ENCODE data around the gene BMP6.

BMP6 gene

DNA sequence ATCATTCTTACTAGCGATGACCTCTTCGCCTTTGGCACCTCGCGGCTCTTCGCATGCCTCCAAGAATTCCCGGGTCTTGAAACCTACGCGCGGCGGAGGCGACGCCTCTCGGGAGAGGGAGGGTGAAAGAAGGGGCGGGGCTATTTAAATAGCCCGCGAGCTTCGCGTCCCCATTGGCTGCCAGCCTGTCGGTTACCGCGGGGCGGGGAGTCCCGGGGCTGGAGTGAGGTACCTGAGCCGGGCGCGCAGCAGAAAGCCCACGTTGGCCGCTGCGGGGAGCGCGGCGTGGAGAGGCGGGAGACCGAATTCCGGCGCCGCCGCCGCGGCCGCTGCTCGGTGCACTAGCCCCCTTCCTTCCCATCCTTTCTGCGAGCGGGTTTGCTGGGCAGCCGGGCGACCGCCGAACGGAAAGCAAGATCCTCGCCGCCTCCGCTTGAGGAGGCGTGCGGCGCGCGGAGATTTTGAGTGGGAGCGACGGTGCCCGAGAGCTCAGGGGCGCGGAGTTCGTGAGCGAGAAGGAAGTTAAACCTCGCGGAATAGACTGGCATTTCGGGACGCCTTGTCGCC, at the start of gene BMP6:
TSS of gene BMP6 (plus strand) at position 251 of the 567 bp plus-strand sequence. CDS start 857 bp downstream, outside the sequence.
- DNase-seq: peak; percentile 69

DNA sequence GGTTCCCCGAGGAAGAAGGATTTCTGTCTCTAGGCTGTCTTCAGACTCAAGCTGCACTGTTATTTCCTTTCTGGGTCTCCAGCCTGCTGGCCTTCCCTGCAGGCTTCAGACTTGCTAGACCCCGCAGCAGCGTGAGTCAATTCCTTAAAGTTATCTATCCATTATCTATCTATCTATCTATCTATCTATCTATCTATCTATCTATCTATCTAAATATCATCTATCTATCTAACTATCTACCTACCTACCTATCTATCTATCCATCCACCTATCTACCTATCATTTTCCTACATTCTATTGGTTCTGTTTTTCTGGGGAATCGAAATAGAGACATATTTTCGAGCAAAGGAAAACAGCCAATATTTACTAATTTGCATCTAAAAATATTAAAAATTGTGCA, 48.7 kb upstream of the BMP6 start:
- no peak for DNase-seq

DNA sequence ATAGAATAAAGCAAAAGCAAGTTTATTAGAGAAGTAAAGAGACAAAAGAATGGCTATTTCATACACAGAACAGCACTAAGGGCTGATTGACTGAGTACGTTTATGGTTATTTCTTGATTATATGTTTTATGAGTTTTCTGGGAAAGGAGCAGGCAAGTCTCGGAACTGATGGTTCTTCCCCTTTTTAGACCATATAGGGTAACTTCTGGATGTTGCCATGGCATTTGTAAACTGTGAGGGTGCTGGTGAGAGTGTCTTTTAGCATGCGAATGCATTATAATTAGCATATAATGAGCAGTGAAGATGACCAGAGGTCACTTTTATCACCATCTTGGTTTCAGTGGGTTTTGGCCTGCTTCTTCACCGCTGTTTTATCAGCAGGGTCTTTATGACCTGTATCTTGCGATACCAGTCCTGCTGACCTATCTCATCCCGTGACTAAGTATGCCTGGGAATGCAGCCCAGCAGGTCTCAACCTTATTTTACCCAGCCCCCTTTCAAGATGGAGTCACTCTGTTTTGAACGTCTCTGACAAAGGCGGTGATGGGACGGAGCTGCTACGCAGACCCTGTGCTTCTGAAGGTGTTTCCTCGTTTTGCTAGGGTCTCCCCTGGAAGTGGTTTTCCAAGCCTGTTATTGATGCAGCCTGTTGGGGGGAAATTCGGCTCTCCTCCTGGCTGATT, 45.4 kb upstream of the BMP6 start:
- DNase-seq: no peak

DNA sequence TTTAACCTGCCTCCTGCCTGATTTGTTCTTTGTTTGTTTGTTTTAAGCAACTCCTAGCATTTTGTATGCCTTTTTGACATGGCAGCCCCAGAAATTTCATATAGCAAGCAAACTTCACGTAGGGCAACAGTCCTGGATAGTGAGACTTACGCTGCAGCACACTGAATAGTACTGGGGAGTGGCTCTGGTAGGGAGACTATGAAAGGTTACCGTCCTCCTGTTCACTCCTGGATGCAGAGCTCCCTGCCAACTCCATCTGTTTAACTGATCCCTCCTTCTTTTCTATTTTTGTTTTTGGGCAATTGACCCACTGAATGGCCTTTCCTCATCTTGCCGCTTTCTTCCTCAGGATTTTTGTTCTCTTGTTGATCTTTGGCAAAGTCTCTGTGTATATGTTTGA, 44.5 kb upstream of the BMP6 start:
- DNase-seq: no peak

DNA sequence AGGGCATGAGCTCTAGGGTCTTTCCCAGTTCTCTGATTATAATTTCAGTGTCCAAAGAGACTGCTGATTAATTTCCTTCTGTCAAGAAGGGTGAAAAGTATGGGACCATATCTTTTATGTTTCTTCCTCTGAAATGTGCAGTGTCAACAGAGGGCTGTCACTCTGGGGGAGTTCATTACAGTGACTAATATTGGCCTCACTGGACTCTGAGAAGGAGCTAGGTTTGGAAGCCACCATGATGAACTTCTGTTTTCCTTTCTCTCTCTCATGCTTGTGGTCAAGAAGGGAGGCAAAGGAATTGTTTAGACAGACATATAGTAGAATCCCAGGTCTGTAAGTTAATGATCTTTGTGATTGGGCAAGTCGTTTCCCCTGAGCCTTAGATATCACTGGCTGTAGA, 41.8 kb upstream of the BMP6 start:
- DNase-seq: no peak

DNA sequence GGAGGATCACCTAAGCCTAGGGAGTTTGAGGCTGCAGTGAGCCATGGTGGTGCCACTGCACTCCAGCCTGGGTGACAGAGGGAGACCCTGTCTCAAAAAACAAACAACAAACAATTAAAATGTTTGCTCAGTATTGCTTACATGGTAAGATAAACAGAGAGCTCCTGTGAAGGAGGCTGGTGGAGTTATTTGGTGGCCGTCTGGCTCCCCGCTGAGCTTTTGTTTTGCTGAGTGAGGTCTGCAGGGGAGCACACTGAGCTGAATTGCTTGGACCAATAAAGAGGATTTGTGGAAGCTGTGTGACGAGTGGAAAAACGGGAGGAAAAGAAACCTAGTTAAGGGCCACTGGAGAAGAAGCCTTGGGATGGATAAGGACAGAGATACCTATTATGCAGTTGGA, 41.1 kb upstream of the BMP6 start:
- DNase-seq: no peak

DNA sequence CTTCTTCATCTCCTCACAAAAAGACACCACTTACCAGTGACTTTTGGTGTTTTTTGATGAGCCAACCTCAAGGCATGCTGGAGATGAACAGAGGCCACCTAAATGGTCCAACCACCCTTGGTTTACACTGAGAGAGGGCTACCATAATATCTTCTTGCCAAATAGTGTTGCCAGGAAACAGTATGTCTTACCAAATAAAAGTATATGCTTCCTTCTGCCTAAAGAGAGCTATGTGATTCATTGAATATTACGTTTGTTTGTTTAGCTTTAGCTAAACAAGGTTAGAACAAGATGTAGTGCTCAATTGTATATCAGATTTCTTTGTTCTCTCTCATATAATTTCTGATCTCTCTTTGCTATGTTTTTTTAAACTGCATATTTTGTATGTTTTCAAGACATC, 40.6 kb upstream of the BMP6 start:
- DNase-seq: no peak

DNA sequence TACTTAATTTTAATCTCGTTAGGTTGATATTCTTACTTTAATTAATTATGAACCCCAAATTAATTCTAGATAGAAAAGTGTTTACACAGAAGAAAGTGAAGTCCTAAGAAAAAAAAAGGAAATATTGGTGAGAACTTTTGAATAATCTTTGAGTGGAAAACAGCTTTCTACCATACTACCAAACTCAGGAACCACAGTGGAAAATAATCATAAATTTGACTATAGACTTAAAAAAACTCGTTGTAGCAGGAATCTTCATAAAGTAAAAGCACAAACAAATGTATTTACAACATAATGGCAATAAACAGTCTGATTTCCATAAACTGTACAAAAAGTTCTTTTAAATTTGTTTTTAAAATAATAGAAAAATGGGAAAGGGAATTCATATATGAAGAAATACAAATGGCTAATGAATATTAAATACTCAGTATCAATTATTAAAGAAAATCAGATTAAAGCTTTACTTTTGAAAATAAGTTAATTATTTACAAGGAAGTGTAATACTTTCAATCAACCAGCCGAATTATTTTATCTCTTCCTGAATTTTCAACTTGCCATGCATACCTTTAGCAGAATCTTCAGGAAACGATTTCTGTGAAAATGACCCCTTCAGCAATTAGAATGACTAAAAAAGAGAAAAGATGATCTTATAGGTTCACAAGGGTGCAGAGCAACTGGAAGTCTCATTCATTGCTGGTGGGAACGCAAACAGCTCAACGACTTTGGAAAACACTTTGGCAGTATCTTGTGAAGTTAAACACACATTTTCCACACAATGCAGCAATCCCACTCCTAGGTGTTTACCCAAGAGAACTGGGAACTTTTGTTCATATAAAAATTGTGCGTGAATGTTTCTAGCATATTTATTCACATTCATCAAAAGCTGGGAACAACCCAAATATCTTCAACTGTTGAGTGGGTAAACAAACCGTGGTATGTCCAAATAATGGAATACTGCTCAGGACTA, 38.5 kb upstream of the BMP6 start:
- no peak for DNase-seq

DNA sequence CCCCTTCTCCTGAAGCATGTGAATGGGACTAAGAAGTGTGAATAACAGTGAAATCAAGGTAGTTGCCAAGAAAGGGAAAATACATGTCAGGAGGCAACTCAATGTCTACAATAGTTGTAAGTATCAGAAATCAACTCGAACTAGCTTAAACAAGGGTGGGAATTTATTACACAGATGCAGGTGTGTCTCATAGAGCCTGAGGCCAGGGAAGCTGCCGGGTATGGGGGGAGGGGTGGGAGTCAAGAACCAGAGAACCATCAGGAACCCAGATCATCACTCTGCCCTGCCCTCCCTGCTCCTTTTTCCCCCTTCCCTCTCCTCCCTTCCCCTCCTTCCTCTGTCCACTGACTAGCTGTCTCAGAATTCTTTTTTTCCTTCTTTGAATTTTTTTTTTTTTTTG, 34.9 kb upstream of the BMP6 start:
- DNase-seq: no peak

DNA sequence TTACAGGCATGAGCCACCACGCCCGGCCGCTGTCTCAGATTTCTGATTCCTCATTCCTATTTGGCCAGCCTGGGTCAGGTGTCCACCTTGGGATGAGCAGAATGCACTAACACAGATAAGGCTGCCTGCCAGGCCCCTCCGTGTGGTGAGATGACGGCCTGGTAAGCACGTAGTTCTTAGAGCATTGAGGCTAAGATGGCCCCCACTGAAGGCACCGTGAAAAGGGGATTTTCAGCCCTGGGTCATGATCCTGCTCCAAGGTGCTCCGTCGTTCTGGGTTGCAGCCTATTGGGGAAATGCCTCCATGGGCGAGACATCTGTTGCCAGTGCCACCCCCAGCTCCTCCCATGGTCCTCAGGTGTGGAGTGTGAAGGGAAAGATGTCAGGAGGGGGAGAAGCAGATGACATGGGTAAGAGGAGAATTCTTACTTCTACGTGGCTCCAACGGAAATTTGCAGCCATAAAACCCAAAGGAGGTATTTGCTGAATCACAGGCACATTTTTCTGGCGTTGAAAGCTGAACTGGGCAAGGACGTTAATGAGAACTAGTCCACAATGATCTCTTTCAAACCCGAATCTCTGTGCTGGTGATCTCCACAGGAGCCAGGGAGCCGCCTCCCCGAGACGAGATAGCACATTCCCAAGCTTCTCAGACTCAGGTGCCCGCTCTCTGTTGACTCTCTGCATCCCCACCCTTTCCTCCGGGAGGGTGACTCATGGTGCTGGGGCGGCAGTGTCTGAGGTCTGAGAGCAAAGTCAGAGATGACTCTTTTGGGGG, 34.0 kb upstream of the BMP6 start:
- DNase-seq: no peak

DNA sequence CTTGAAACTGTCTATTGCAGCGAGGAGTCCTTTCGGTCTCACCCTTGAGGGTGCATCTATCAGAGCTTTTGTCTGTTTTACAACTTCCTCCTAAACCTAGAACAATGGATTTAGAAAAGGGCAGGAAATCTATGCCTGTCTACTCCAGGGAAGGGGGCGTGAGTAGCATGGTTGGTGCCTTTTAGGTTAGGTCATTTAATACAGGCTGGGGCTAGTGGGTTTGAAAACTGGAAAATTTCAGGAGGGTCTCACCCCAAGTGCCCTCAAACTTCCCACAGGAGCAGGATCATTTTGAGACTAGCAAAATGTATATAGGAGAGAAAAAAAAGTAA, 33.5 kb upstream of the BMP6 start:
- DNase-seq: no peak

DNA sequence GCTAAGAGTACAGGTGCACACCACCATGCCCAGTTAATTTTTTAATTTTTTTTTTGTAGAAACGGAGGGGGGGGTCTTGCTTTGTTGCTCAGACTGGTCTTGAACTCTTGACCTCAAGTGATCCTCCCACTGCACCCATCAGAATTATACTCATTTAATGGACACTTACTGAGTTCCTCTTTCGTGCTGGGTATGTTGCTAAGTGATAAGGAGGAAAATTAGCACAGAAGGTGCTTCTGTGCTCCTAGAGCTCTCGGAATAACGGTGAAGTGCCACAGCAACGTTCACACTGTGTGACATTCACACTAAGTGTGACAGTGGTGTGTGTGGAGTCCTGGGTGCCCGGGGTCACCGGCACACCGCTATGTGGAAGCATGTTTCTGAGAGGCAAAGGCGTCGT, 32.1 kb upstream of the BMP6 start:
- DNase-seq: no peak

DNA sequence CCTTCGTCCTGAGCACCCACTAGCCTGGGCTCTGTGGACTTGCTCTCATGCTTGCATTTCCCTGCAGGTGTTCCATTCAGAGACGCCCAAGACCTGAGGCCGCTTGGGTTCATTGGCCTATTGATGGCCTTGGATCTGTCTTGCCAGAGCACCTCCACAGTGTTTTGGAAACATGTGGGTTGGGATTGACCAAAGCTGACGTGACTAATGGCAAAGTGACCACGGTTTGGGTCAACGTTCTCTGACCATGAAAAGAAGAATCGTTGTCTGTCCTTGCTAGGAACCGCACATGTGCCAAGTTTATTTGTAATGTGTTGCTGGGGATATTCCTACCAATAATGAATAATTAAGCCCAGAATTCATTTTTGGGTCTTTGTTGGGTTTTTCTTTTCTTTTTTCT, 29.8 kb upstream of the BMP6 start:
- no peak for DNase-seq

DNA sequence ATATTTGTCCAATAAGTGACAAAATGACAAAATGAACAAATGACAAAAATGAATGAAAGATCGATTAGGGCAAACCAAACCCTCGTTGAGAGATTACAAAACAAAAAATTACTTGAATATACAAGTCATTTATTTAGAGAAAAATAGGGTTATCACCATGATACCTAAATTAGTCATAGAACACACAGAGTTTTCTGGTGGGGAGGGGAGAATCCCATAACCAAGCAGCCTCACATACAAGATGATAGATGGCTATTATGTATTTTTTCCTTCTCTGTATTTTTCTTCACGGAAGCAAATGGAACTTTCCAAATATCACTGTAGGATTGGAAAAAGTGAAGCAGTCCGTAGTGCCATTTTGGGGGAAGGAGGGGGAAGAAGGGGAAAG, 28.5 kb upstream of the BMP6 start:
- no peak for DNase-seq

DNA sequence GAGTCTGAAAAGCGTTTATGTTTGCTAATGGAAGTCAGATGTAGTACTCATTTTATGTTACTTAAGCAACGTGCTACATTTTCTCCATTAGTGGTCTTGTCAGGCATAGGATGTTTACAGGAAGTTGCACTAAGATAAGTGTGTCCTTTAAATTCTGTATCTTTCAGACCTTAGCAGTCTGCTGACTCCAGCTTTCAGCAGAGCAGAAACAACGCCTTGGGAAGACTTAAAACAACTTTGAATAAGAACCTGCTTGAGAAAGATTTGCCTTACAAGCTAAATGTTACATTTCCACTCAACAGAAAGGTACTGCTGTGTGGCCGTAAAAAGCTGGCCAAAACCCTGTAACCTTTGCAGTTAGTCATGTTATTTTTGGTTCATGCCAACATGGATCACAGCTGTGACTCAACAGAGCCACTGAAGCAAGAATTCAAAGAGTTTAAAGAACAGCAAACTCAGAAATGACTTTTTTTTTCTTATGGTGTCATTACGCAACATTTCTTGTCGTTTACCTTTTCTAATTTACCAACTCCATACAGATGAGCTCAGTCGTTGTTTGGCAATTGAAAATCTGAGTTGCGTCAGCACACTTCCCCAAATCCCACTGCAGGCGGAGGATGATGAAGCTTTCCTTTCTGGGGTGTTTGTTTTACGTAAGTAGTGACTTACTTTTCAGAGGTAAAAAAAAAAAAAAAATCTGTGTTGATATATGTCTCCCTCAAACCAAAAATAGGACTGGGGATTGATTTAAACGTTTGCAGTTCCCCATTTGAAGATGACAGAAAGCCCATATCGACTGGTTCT, 27.9 kb upstream of the BMP6 start:
- peak; percentile 80 for DNase-seq

DNA sequence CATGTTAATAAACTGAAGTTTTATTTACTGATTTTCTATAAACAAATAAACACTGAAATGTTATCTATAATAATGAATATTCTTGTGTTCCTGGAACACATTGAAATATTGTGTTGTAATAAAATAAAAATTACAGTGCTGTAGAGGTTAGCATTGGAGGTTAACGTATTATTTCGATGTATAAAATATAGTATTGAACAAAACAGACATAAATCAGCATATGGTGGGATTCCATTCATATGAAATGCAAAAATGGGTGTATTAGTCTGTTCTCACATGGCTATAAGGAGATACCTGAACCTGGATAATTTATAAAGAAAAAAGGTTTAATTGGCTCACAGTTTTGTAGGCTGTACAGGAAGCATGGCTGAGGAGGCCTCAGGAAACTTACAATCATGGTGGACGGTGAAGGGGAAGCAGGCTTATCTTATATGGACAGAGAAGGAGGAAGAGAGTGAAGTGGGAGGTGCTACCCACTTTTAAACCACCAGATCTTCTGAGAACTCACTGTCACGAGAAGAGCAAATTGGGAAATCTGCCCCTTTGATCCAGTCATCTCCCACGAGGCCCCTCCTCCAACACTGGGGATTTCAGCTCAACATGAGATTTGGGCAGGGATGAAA, 24.6 kb upstream of the BMP6 start:
- peak; percentile 36 for DNase-seq

DNA sequence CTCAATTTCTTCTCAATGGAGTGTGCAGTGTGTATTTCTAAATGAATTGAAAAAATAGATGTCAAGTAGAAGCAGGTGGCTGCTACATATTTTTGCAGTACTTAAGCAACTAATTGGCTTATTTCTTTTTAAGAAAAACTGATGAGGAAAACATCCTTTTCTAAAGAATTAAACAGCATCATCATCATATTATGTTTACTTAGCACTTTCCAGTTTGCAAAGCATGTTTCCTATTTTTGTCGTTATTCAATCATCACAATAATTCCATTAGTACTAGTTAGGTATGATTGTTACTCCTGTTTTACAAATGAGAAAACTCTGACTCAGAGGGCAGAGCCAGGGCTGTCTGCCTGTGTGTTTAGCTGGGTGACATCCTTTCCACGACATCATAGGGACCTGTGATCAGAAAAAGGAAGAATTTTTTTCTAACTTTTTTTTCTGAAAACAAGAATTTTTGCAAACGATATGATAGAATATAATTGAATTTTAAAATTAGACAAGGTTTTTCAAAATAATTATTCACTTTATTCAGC, 22.7 kb upstream of the BMP6 start:
- DNase-seq: no peak

DNA sequence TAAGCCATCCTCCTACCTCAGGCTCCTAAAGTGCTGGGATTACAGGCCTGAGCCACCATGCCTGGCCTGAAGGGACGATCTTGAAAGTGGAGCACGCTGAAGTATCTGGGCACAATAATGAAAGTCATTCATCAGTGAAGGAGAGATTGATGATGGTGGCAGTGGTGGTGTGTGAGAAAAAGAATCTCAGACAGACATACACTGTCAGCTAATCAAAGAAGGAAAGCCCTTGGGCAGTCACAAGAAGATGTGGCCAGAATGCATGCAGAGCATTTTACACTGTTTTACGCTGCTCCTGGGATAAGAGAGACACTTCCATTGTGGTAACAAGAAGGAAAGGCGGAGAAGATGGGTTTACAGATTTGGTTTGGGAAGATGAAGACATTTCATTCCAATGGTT, 20.4 kb upstream of the BMP6 start:
- no peak for DNase-seq

DNA sequence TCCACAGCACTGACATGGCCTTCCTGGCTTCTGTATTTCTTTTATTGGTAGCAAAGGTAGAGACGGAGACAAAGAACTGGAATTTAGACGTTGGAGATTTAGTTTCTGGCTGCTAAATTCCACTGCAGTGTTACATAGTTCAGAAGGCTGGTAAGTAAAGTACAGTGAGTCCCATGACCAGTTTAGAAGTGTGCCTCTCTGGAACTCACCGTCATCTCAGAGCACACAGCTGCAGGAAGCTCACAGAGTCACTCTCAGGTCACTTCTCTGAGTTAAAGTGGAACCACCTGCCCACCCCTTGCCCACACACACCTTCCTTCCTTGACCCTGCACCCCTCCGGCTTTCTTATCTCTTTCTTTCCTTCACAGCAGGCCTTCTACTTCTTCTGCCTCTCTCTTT, 19.6 kb upstream of the BMP6 start:
- DNase-seq: no peak

DNA sequence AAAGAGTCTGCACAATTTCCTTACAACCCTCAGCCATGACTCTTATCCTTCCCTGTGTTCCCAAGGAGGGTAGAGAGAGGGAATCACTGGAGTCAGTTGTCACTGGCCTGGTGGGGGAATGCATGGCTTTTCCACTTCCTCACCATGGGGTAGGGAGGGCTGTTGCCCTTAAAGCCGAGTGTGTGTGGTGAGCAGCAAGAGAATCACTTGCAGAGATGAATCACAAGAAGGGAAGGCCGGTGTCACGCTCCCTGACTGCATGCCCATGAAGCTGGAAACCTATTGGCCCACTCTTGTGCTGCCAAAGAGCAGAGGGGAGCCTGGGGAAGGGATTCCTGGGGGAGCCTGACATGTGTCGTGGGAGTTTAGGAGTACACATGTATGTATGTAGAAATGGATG, 18.1 kb upstream of the BMP6 start:
- no peak for DNase-seq

DNA sequence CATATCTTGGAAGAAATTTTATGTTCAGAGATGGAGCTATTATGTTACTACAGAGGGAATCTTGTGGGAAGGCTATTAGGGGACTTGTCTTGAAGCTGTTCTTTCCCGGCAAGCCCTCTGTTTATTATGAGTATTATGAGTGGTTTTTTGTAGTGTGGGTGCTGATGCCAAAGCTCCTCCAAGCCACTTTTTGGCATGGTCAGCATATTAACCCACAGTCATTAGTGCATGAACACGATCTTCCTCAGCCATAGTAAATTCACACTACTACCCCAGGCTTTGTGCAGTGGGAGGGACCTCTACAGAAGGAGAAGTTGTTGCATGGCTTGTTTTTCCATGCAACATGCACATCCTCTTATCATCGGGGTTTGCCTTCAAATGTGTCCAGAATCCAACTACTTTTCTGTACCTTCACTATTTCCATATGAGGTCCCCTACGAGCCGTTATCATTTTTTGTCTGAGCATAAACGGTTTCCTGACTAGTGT, 6.5 kb upstream of the BMP6 start:
- no peak for DNase-seq

DNA sequence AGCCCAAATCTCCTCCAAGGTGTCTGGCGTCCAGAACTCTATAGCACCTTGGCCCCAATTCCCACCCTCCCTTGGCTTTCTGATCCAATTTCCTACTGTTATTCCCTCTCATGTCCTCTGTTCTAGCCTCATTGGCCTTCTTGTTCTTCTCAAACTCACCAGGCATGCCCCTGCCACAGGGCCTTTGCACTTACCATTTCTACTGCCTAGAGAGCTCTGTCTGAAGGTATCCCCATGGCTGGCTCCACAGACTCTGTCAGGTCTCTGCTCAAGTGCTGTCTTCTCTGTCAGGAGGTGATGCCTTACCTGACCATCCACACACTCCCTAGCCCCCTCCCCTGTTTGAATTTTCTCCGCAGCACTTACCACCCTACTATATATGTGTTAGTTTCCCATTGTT, 5.6 kb upstream of the BMP6 start:
- DNase-seq: no peak
